Vein endothelial cell (primary cell): ENCODE measurements around the gene ALOX5AP. TPM values are rescaled to one million over a fixed set of nuclear protein-coding genes. Genes with fewer than 3 reads are reported as not detected.

ENCODE experiments used
- total RNA-seq: library from RNA; depleted of rRNA; stranded (reverse); fragments of >200 nt; gene quantifications from 2 replicates; pipeline ENCODE4 v1.2.3, GENCODE V29; 2012

The ALOX5AP gene
- 0.33 and 0.38 TPM in 2 replicates for total RNA-seq

GRCh38 chr13:30735025-30735871 lies at the start of gene ALOX5AP:
Gene ALOX5AP (plus strand): TSS chr13:30735543. CDS start chr13:30735606, 63 bp downstream.

Other genes starting within 250 kb of the ALOX5AP start
- gene USPL1, start 117.6 kb upstream of the ALOX5AP start, total RNA-seq, result 16.7 and 22.8 TPM in 2 replicates
- 19.4 and 31.4 TPM in 2 replicates for gene MEDAG, start 170.7 kb downstream of the ALOX5AP start, total RNA-seq
- not detected in 2 replicates for gene TEX26, start 197.1 kb downstream of the ALOX5AP start, total RNA-seq